Mesothelial cell of epicardium (in vitro differentiated cells): ENCODE data around the gene COMMD7. TPM values are rescaled to one million over a fixed set of nuclear protein-coding genes. Genes with fewer than 3 reads are reported as not detected.

Source experiments
- DNase-seq, 2 experiments: peaks; one replicate each; pipeline ENCODE4 v3.0.0; 2021; ENCODE audit warnings: low spot score in 2 of 2; ENCODE audit not compliant: unreplicated experiment in 2 of 2
- H3K27ac Mint-ChIP-seq: 2 replicates; pipeline ENCODE4 v1.8.0; 2021; ENCODE audit warnings: mixed read lengths
- H3K27me3 Mint-ChIP-seq: 2 replicates; pipeline ENCODE4 v1.8.0; 2021; ENCODE audit warnings: low read depth, mixed read lengths
- H3K36me3 Mint-ChIP-seq: 2 replicates; pipeline ENCODE4 v1.8.0; 2021; ENCODE audit warnings: mixed read lengths
- H3K4me1 Mint-ChIP-seq: 2 replicates; pipeline ENCODE4 v1.8.0; 2021; ENCODE audit warnings: mixed read lengths
- H3K4me3 Mint-ChIP-seq: 2 replicates; pipeline ENCODE4 v1.8.0; 2021; ENCODE audit warnings: mild to moderate bottlenecking, moderate library complexity, mixed read lengths
- H3K9me3 Mint-ChIP-seq: 2 replicates; pipeline ENCODE4 v1.8.0; 2021; ENCODE audit warnings: mixed read lengths
- total RNA-seq: library from RNA; stranded (reverse); gene quantifications from 3 replicates; pipeline ENCODE4 v1.2.1, GENCODE V29; 2021
- TF ChIP-seq, protein P1 (sequence below): fragments of 200-600 bp; sonication (generic); IDR thresholded peaks from one replicate; pipeline ENCODE4 v1.5.0; 2021; ENCODE audit warnings: antibody characterized with exemption; ENCODE audit not compliant: unreplicated experiment

COMMD7 gene
- total RNA-seq: 36.3 to 40.8 TPM (median 39.2 TPM) in 3 replicates

DNA sequence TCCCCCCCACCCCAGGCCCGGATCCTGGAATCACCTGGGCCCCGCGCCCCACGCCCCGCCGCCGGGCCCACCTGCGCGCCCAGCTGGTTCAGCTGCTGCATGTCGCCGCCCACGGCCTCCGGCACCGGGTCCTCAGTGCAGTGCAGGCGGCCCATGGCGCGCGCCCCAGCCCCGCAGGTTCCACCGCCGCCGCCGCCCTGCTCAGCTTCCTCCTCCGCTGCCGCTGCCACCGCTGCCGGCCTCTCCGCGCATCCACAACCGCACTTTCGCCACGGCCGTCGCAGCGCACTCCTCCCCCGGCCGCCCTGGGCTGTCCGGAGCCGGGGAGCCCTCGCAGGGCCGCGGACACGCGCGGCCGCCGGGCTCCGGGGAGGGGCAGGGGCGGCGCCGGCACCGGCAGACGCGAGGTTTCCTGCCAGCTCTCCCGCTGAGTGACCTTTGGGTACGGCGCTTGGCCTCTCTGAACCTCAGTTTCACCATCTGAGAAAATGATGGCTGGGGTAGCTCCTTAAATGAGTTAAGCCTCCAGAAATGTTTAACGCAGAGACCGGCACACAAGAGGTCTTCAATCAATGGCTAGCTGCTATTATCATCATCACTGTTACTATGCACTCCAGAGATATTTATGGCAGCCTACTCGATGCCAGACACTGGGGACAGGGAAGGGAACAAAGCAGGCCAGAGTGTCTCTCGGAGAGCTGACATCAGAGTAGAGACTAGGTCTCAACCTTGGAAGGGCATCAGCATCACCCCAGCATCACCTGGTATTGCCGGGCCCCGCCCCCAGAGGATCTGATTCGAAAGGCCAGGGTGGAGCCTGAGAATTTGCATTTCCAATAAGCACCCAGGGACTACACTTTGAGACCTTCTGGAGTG lies at the start of gene COMMD7:
Gene COMMD7, minus strand, starts transcription at position 231 of the 876 bp plus-strand sequence. Its CDS starts 76 bp downstream, at position 155.
- Mint-ChIP-seq H3K9me3 (no peaks in the 10 kb centered on the region), H3K4me3 (peak within 1 kb of the TSS; percentile 95), H3K27me3 (no peaks in the 10 kb centered on the region), H3K4me1 (peaks cover 18% of the 10 kb centered on the region), H3K36me3 (peaks cover 3% of the 10 kb centered on the region), H3K27ac (peak within 1 kb of the TSS; percentile 97)
- peak; percentile 45 to 77 for DNase-seq
- TF ChIP-seq, protein P1, sequence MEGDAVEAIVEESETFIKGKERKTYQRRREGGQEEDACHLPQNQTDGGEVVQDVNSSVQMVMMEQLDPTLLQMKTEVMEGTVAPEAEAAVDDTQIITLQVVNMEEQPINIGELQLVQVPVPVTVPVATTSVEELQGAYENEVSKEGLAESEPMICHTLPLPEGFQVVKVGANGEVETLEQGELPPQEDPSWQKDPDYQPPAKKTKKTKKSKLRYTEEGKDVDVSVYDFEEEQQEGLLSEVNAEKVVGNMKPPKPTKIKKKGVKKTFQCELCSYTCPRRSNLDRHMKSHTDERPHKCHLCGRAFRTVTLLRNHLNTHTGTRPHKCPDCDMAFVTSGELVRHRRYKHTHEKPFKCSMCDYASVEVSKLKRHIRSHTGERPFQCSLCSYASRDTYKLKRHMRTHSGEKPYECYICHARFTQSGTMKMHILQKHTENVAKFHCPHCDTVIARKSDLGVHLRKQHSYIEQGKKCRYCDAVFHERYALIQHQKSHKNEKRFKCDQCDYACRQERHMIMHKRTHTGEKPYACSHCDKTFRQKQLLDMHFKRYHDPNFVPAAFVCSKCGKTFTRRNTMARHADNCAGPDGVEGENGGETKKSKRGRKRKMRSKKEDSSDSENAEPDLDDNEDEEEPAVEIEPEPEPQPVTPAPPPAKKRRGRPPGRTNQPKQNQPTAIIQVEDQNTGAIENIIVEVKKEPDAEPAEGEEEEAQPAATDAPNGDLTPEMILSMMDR: no peak

DNA sequence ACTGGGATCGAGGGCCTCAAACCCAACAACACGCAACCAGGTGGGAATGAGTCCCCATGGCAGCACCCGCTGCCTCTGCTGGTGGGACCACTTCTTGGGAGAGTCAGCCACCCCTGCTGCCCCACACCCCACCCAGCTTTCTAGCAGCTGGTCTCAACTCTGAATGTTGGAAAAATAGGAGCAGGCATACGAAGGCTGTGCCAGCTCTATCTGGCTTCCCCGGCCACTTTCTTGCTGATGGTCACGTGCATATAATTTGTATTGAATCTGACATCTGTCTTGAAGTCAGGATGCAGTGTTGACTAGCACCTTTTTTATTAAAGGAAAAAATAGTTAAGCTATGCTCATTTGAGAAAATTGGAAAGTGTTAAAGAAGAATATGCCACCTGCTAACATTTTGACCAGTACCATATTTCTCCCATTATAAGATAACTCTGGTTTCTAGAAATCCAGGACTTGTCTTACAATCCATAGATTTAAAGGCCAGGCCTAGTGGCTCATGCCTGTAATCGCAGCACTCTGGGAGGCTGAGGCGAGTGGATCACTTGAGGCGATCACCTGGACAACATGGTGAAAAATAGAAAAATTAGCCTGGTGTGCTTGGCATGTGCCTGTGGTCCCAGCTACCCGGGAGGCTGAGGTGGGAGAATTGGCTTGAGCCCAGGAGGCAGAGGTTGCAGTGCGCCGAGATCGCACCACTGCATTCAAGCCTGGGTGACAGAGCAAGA lies 49.6 kb upstream of the COMMD7 start:
- Mint-ChIP-seq H3K9me3 (no peaks in the 10 kb centered on the region), H3K36me3 (peaks cover 2% of the 10 kb centered on the region), H3K4me3 (no peak overlapping the region), H3K27ac (peak overlapping the region; percentile 85), H3K27me3 (no peaks in the 10 kb centered on the region), H3K4me1 (peaks cover 32% of the 10 kb centered on the region)
- TF ChIP-seq, protein P1: no peak
- DNase-seq: no peak

DNA sequence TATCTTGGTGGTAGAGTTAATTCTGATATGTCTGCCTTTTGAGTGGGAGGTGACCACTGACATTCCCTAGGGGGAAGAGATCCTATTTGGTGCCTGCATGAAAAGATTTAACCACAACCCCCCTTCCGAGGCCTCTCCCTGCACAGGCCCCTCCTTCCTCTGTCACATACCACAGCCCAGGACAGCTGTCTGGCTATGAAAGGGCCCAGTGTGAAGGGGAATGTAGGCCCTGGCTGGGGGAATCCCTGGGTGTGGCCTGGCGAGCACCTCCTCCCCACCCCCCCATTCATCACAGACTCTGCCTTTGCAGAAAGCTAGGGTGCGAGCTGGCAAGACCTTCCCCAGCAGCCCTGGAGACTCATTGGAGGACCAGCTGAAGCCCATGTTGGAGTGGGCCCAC lies 49.0 kb upstream of the COMMD7 start:
- Mint-ChIP-seq H3K9me3 (no peaks in the 10 kb centered on the region), H3K4me1 (peaks cover 32% of the 10 kb centered on the region), H3K27ac (peak overlapping the region; percentile 85), H3K27me3 (no peaks in the 10 kb centered on the region), H3K36me3 (peaks cover 2% of the 10 kb centered on the region), H3K4me3 (no peak overlapping the region)
- DNase-seq: peak; percentile 45 to 61
- TF ChIP-seq, protein P1: no peak

DNA sequence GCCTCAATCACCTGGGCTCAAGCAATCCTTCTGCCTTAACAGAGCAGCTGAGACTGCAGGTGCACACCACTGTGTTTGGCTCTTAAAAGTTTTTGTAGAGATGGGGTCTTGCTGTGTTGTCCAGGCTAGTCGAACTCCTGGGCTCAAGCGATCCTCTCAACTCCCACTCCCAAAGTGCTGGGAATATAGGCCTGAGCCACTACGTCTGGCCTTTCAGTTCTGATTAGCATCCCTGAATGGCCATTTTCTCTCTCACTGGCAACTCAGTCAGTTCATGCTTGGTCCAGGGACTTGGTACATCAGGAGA lies 47.4 kb upstream of the COMMD7 start:
- H3K9me3 Mint-ChIP-seq: no peaks in the 10 kb centered on the region
- H3K4me3 Mint-ChIP-seq: no peak overlapping the region
- TF ChIP-seq, protein P1: no peak
- H3K27ac Mint-ChIP-seq: no peak overlapping the region
- peaks cover 5% of the 10 kb centered on the region for H3K36me3 Mint-ChIP-seq
- H3K27me3 Mint-ChIP-seq: no peaks in the 10 kb centered on the region
- DNase-seq: no peak
- H3K4me1 Mint-ChIP-seq: peaks cover 26% of the 10 kb centered on the region

DNA sequence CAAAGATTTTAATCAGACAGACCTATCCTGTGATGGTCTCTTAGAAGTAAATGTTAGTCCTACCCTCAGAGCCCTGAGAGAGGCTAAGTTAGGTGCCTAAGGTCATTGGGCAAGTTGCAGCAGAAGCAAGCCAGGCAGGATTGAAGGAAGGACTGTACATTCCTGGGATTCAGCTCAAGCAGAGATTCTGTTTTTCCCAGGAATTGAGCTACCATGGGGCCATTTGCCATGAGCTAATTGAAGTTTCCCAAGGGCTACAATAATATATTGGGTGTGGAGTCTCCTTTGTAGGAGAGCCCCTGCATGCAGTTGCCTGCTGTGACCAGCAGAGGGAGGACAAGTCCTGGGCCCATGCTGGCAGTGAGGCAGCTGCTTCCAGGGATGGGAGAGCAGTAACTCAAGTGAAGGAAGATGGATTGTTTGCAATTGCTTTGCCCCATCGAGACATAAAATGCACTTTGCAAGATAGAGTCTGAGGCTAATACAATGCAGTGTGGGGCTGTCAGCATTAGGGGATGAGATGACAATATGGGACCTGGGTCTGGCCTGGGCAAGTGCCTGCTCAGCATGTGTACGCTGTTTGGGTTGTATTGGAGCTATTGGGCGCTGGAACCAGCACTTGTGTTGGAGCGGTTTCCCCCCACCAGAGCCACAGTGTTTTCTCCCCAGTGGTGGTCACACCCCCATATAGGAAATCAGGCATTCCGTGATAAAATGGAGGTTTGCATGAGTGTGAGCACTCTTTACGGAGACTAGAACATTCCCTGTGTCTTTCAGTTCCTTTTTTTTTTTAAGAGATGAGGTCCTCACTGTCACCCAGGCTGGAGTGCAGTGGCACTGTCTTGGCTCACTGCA lies 46.9 kb upstream of the COMMD7 start:
- no peak overlapping the region for H3K27ac Mint-ChIP-seq
- H3K36me3 Mint-ChIP-seq: peaks cover 5% of the 10 kb centered on the region
- TF ChIP-seq, protein P1: peak; percentile 98
- no peaks in the 10 kb centered on the region for H3K9me3 Mint-ChIP-seq
- no peak overlapping the region for H3K4me3 Mint-ChIP-seq
- DNase-seq: peak; percentile 63 to 83
- peaks cover 26% of the 10 kb centered on the region for H3K4me1 Mint-ChIP-seq
- H3K27me3 Mint-ChIP-seq: no peaks in the 10 kb centered on the region
